Common myeloid progenitor, CD34-positive (primary cell): ENCODE data around the gene CDH22.

ENCODE experiments used
- CTCF ChIA-PET: fragments of 350-600 bp; sonication (Branson Sonifier 250); formaldehyde crosslinking; loops from one replicate; lab custom pipeline; 2021; ENCODE audit warnings: antibody characterized with exemption; lab: Charles Lee
- POLR2A ChIA-PET: fragments of 350-600 bp; sonication (Branson Sonifier 250); formaldehyde crosslinking; loops from one replicate; lab custom pipeline; 2021; ENCODE audit warnings: antibody characterized with exemption; lab: Charles Lee
- DNase-seq, 3 donors: peaks; one replicate each; pipeline versions ENCODE4 v3.0.0 to v3.0.0-alpha.2; 2013
- H3K27ac ChIP-seq, 2 experiments: 1 replicate in 1 of 2; 2 replicates in 1 of 2; pipeline ENCODE4 v1.7.0; 2013; ENCODE audit warnings: inconsistent platforms in 2 of 2, low read length in 2 of 2, mild to moderate bottlenecking in 2 of 2, low read depth in 1 of 2, moderate library complexity in 1 of 2; ENCODE audit not compliant: severe bottlenecking in 2 of 2, insufficient read depth in 1 of 2, poor library complexity in 1 of 2
- H3K27me3 ChIP-seq, 5 experiments: replicated peaks in 2 of 5; 1 replicate in 3 of 5; 2 replicates in 2 of 5; pipeline versions ENCODE4 v1.6.1 to v1.7.0; 2013; ENCODE audit warnings: low read length in 4 of 5, mild to moderate bottlenecking in 2 of 5, moderate library complexity in 2 of 5, inconsistent platforms in 1 of 5; ENCODE audit not compliant: insufficient read depth in 5 of 5, control insufficient read depth in 4 of 5
- H3K36me3 ChIP-seq, 4 experiments: 1 replicate in 2 of 4; 2 replicates in 2 of 4; pipeline versions ENCODE4 v1.6.1 to v1.7.0; 2013; ENCODE audit warnings: low read length in 3 of 4, control low read depth in 1 of 4, mild to moderate bottlenecking in 1 of 4; ENCODE audit not compliant: control insufficient read depth in 4 of 4, insufficient read depth in 4 of 4
- H3K4me1 ChIP-seq, 4 experiments: 1 replicate in 3 of 4; 2 replicates in 1 of 4; pipeline versions ENCODE4 v1.6.1 to v1.7.1; 2013; ENCODE audit warnings: low read length in 3 of 4, mild to moderate bottlenecking in 3 of 4, control low read depth in 1 of 4, inconsistent platforms in 1 of 4, moderate library complexity in 1 of 4; ENCODE audit not compliant: control insufficient read depth in 4 of 4, insufficient read depth in 4 of 4; ENCODE audit errors: control extremely low read depth in 1 of 4
- H3K4me3 ChIP-seq, 7 experiments: 1 replicate in 4 of 7; 2 replicates in 3 of 7; pipeline versions ENCODE4 v1.5.1 to v1.7.0; 2013; ENCODE audit warnings: mild to moderate bottlenecking in 7 of 7, low read length in 6 of 7, moderate library complexity in 6 of 7, inconsistent platforms in 2 of 7, low read depth in 2 of 7, control low read depth in 1 of 7; ENCODE audit not compliant: insufficient read depth in 4 of 7, control insufficient read depth in 1 of 7; ENCODE audit errors: extremely low read depth in 1 of 7
- H3K9me3 ChIP-seq, 5 experiments: 1 replicate in 4 of 5; 2 replicates in 1 of 5; pipeline versions ENCODE4 v1.6.1 to v1.7.1; 2013; ENCODE audit warnings: low read length in 4 of 5, mild to moderate bottlenecking in 2 of 5, inconsistent platforms in 1 of 5, low read depth in 1 of 5, moderate library complexity in 1 of 5; ENCODE audit not compliant: control insufficient read depth in 4 of 5, insufficient read depth in 2 of 5; ENCODE audit errors: control extremely low read depth in 1 of 5
- WGBS: methylation state at CpG from one replicate; pipeline ENCODE4 v1.1.5; 2013; ENCODE audit not compliant: insufficient coverage; 5-methylcytosine and 5-hydroxymethylcytosine counted together

CDH22 gene

GRCh38 chr20:46311719-46312074 lies 3.4 kb upstream of the CDH22 start:
- CTCF ChIA-PET = interaction anchor here (1.5 kb wide), 1 partner anchor 127 kb away, joined by 3 read pairs; no protein-coding TSS in a partner anchor
- 38% methylated on average over 2 of the region's 5 CpGs for WGBS
- POLR2A ChIA-PET = no interaction called here
- Histone ChIP-seq H3K27ac (no peak overlapping the region), H3K27me3 (peaks cover 34 to 100% (median 46%) of the 10 kb centered on the region in 5 experiments), H3K4me1 (peaks cover 0 to 24% (median 17%) of the 10 kb centered on the region in 4 experiments), H3K9me3 (no peaks in the 10 kb centered on the region), H3K4me3 (no peak overlapping the region), H3K36me3 (no peaks in the 10 kb centered on the region)
- DNase-seq = peak in 1 of 3 donors; percentile 22

GRCh38 chr20:46311039-46311650 lies 2.8 kb upstream of the CDH22 start:
- WGBS = 20% methylated on average over 4 of the region's 5 CpGs
- DNase-seq = peak in 1 of 3 donors; percentile 13
- ChIA-PET POLR2A (no interaction called here), CTCF (interaction anchor here (1.5 to 1.9 kb wide), 2 partner anchors 15 to 127 kb away, joined by 3 to 4 read pairs; no protein-coding TSS in a partner anchor)
- H3K27ac ChIP-seq = no peak overlapping the region
- no peaks in the 10 kb centered on the region for H3K36me3 ChIP-seq
- H3K4me1 ChIP-seq = peaks cover 0 to 23% (median 17%) of the 10 kb centered on the region in 4 experiments
- H3K27me3 ChIP-seq = peaks cover 34 to 100% (median 46%) of the 10 kb centered on the region in 5 experiments
- H3K9me3 ChIP-seq = no peaks in the 10 kb centered on the region
- H3K4me3 ChIP-seq = no peak overlapping the region

GRCh38 chr20:46309945-46310344 lies 1.6 kb upstream of the CDH22 start:
- CTCF ChIA-PET = interaction anchor here (1.9 kb wide), 1 partner anchor 16 kb away, joined by 4 read pairs; no protein-coding TSS in a partner anchor

GRCh38 chr20:46307999-46308257 lies 370 bp downstream of the CDH22 start:
- Histone ChIP-seq H3K9me3 (no peaks in the 10 kb centered on the region), H3K36me3 (no peaks in the 10 kb centered on the region), H3K27ac (no peak overlapping the region), H3K27me3 (peaks cover 21 to 78% (median 38%) of the 10 kb centered on the region in 5 experiments), H3K4me3 (peak overlapping the region in 6 of 7 experiments; percentile 16 to 67 (median 55)), H3K4me1 (peaks cover 0 to 32% (median 22%) of the 10 kb centered on the region in 4 experiments)
- CTCF ChIA-PET = interaction anchor here (1.0 kb wide), 1 partner anchor 25 kb away, joined by 3 read pairs; no protein-coding TSS in a partner anchor
- peak in 1 of 3 donors; percentile 21 for DNase-seq
- WGBS = 0% methylated on average over 34 of the region's 35 CpGs
- POLR2A ChIA-PET = no interaction called here

More at GRCh38 chr20:46309945-46310344, 1.6 kb upstream of the CDH22 start:
- no peaks in the 10 kb centered on the region for H3K9me3 ChIP-seq
- no peaks in the 10 kb centered on the region for H3K36me3 ChIP-seq
- no peak overlapping the region for H3K27ac ChIP-seq
- peaks cover 27 to 92% (median 42%) of the 10 kb centered on the region in 5 experiments for H3K27me3 ChIP-seq
- POLR2A ChIA-PET = no interaction called here
- WGBS = 54% methylated on average over 2 of the region's 2 CpGs
- DNase-seq = no peak
- no peak overlapping the region for H3K4me3 ChIP-seq
- peaks cover 0 to 30% (median 22%) of the 10 kb centered on the region in 4 experiments for H3K4me1 ChIP-seq

- 1% methylated on average over 84 of the region's 90 CpGs for WGBS
- ChIA-PET CTCF (interaction anchor here (0.6 to 3.4 kb wide), 12 partner anchors 9 to 130 kb away, joined by 3 to 28 read pairs (median 6); no protein-coding TSS in a partner anchor), POLR2A (interaction anchor here (0.6 to 0.7 kb wide), 2 partner anchors 57 to 99 kb away, joined by 3 to 4 read pairs; partner anchors contain the start of gene ELMO2)
- H3K9me3 ChIP-seq = no peaks in the 10 kb centered on the region
- DNase-seq = peak; percentile 79 to 85 (median 84)
- H3K27ac ChIP-seq = no peak overlapping the region
- peaks cover 21 to 78% (median 35%) of the 10 kb centered on the region in 5 experiments for H3K27me3 ChIP-seq
- H3K36me3 ChIP-seq = no peaks in the 10 kb centered on the region
- peaks cover 0 to 30% (median 22%) of the 10 kb centered on the region in 4 experiments for H3K4me1 ChIP-seq
- peak overlapping the region in 5 of 7 experiments; percentile 16 to 67 (median 64) for H3K4me3 ChIP-seq
These were observed 929 bp downstream of the CDH22 start for GRCh38 chr20:46307139-46307998.

GRCh38 chr20:46306743-46307138 lies 1.6 kb downstream of the CDH22 start:
- Histone ChIP-seq H3K27me3 (peaks cover 20 to 76% (median 35%) of the 10 kb centered on the region in 5 experiments), H3K4me3 (no peak overlapping the region), H3K36me3 (no peaks in the 10 kb centered on the region), H3K4me1 (peaks cover 0 to 29% (median 20%) of the 10 kb centered on the region in 4 experiments), H3K27ac (no peak overlapping the region), H3K9me3 (no peaks in the 10 kb centered on the region)
- 37% methylated on average over 10 of the region's 10 CpGs for WGBS
- ChIA-PET POLR2A (interaction anchor here (0.6 to 0.7 kb wide), 2 partner anchors 58 to 100 kb away, joined by 3 to 4 read pairs; partner anchors contain the start of gene ELMO2), CTCF (interaction anchor here (0.6 to 3.4 kb wide), 11 partner anchors 8 to 131 kb away, joined by 3 to 28 read pairs (median 7); no protein-coding TSS in a partner anchor)
- DNase-seq = no peak
